IPS-20b (cell line): Measurements from ENCODE around the gene RBBP6.

Experiments used
- H3K27ac ChIP-seq: one replicate; pipeline ENCODE4 v1.5.1; 2013; ENCODE audit warnings: low read length
- H3K27me3 ChIP-seq: 2 replicates; pipeline ENCODE4 v1.6.1; 2013; ENCODE audit warnings: mild to moderate bottlenecking, low read length, inconsistent platforms; ENCODE audit not compliant: insufficient read depth
- H3K36me3 ChIP-seq: 2 replicates; pipeline ENCODE4 v1.6.1; 2013; ENCODE audit warnings: low read depth, mild to moderate bottlenecking, inconsistent platforms, low read length, moderate library complexity; ENCODE audit not compliant: insufficient read depth
- H3K4me1 ChIP-seq: 2 replicates; pipeline ENCODE4 v1.6.1; 2013; ENCODE audit warnings: mild to moderate bottlenecking, control low read depth, inconsistent platforms, low read length, moderate library complexity; ENCODE audit not compliant: insufficient read depth
- H3K4me3 ChIP-seq: 2 replicates; pipeline ENCODE4 v1.5.1; 2013; ENCODE audit warnings: mild to moderate bottlenecking, low read length, inconsistent platforms
- H3K9ac ChIP-seq: 2 replicates; pipeline ENCODE4 v1.6.1; 2013; ENCODE audit warnings: low read depth, mild to moderate bottlenecking, inconsistent platforms, low read length, moderate library complexity
- H3K9me3 ChIP-seq: 2 replicates; pipeline ENCODE4 v1.6.1; 2013; ENCODE audit warnings: mild to moderate bottlenecking, low read depth, low read length, inconsistent platforms; ENCODE audit not compliant: insufficient read depth

The RBBP6 gene

GRCh38 chr16:24541233-24541933 lies 2.0 kb downstream of the RBBP6 start:
- peak overlapping the region; percentile 91 for H3K4me3 ChIP-seq
- H3K4me1 ChIP-seq: peaks cover 6% of the 10 kb centered on the region; the same call in 1 of the 2 replicates
- H3K9me3 ChIP-seq: no peaks in the 10 kb centered on the region
- peak overlapping the region; percentile 92; the same call in 1 of the 2 replicates for H3K9ac ChIP-seq
- H3K27ac ChIP-seq: no peak overlapping the region
- peaks cover 23% of the 10 kb centered on the region for H3K36me3 ChIP-seq
- H3K27me3 ChIP-seq: no peaks in the 10 kb centered on the region

DNA sequence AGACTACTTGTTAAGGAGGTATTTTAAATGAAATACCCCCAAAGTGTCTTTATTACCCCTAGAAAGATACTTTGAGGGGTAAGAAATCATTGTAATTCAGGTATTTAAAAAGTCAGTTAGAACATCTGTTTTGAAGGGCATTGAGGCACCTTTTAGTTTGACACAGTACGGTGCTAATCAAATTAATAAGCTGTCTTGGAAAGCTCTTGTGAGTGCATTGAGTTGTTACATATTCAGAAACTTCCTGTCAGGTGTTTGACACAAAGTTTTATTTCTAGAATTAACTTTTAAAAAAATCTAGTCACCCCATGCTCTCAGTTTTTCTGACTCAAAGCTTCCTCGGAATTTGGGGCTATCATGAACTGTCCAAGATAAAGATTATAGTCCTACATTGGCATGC lies 4.6 kb downstream of the RBBP6 start:
- peak overlapping the region; percentile 11; the same call in 1 of the 2 replicates for H3K4me3 ChIP-seq
- H3K9ac ChIP-seq: no peak overlapping the region

GRCh38 chr16:24544640-24545039 lies 5.3 kb downstream of the RBBP6 start:
- Histone ChIP-seq H3K9ac (no peak overlapping the region), H3K27me3 (no peaks in the 10 kb centered on the region), H3K4me3 (no peak overlapping the region), H3K36me3 (peaks cover 56% of the 10 kb centered on the region), H3K4me1 (peaks cover 6% of the 10 kb centered on the region; the same call in 1 of the 2 replicates), H3K27ac (no peak overlapping the region), H3K9me3 (no peaks in the 10 kb centered on the region)

More for the DNA sequence above, 4.6 kb downstream of the RBBP6 start:
- H3K9me3 ChIP-seq: no peaks in the 10 kb centered on the region
- no peaks in the 10 kb centered on the region for H3K27me3 ChIP-seq
- H3K4me1 ChIP-seq: peaks cover 6% of the 10 kb centered on the region; the same call in 1 of the 2 replicates
- peaks cover 49% of the 10 kb centered on the region for H3K36me3 ChIP-seq
- H3K27ac ChIP-seq: no peak overlapping the region

DNA sequence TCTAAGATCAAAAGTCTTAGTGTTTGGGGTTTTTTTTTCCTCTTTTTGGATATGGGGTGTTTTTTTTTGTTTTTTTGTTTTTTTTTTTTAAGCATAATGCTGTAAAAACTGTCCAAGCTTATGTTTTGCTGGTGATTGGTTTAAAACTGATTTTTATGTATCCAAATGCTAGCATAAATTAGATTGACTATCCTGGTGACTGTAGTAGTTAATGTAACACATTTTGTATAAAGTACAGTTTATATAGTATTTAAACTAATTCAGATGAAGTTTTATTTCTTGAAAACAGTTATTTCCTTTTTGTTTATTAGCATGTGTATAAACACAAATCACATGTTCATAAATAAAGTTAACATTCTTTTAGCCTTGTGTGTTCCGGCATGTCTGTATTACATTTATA lies 10.9 kb downstream of the RBBP6 start:
- Histone ChIP-seq H3K4me3 (no peak overlapping the region), H3K27ac (no peak overlapping the region), H3K9ac (no peak overlapping the region), H3K36me3 (peaks cover 89% of the 10 kb centered on the region), H3K4me1 (no peaks in the 10 kb centered on the region), H3K27me3 (no peaks in the 10 kb centered on the region), H3K9me3 (no peaks in the 10 kb centered on the region)

- no peaks in the 10 kb centered on the region for H3K27me3 ChIP-seq
- no peaks in the 10 kb centered on the region for H3K4me1 ChIP-seq
- H3K9me3 ChIP-seq: no peaks in the 10 kb centered on the region
- no peak overlapping the region for H3K9ac ChIP-seq
- H3K27ac ChIP-seq: no peak overlapping the region
- H3K4me3 ChIP-seq: no peak overlapping the region
- H3K36me3 ChIP-seq: peaks cover 87% of the 10 kb centered on the region
Measured at GRCh38 chr16:24552705-24553246, 13.4 kb downstream of the RBBP6 start.

GRCh38 chr16:24553983-24554382 lies 14.6 kb downstream of the RBBP6 start:
- Histone ChIP-seq H3K27me3 (no peaks in the 10 kb centered on the region), H3K9me3 (no peaks in the 10 kb centered on the region), H3K27ac (no peak overlapping the region), H3K36me3 (peaks cover 85% of the 10 kb centered on the region), H3K4me1 (no peaks in the 10 kb centered on the region), H3K4me3 (no peak overlapping the region), H3K9ac (no peak overlapping the region)

DNA sequence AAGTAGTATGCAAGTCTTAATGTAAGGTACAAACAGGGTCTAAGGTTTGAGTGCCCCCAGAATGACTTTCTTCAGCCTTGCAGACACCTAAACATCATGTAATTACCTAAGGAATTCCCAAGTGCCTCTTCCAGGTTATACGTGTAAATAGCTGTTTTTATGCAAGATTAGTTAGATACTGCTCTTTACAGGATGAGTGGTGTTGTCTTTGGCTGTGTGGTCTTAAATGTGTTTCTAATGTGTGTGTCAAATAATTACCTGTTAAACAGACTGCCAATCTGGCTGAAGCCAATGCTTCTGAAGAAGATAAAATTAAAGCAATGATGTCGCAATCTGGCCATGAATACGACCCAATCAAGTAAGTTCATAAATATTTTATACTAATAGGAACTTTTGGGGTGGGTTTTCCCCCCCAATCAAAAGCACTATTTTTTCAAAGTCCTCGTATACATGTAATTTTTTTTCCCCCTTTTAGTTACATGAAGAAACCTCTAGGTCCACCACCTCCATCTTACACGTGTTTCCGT lies 16.0 kb downstream of the RBBP6 start:
- Histone ChIP-seq H3K27me3 (no peaks in the 10 kb centered on the region), H3K4me1 (no peaks in the 10 kb centered on the region), H3K4me3 (no peak overlapping the region), H3K9me3 (no peaks in the 10 kb centered on the region), H3K36me3 (peaks cover 85% of the 10 kb centered on the region), H3K9ac (no peak overlapping the region), H3K27ac (no peak overlapping the region)

DNA sequence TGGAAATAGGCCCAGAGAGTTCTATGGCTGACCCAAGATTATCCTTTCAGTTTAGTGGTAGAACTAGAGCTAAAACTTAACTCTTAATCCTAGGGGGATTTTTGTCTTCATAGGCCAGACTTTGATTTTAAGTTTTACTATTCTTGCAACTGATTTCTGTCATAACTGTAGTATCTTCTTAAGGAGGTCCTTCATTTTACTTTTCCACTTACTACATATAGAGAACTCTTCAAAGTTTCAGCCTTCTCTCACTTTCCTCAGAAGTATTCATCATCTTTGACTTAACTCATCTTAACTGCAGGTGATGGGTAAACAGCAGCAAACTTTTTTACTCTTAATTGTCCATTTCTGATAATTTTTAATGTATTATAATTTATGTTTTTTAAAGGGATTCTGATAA lies 23.4 kb downstream of the RBBP6 start:
- Histone ChIP-seq H3K36me3 (peaks cover 98% of the 10 kb centered on the region), H3K27me3 (no peaks in the 10 kb centered on the region), H3K4me3 (no peak overlapping the region)

DNA sequence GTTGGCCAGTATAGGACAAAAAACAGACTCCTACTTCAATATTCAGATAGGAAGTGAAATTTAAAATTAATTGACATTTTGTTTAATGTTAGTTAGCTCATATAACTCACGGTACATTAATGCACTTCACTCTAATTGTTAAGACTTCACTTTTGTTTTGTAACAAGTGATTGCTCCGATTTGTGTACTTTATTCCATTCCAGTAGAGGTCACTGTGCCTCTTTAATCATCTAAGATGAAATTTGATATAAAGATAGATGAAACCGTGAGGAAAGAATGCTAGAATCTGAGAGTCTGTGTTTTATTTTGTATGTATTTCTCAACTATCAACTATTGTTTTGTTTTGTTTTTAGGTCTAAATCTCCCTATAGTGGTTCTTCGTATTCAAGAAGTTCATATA lies 29.0 kb downstream of the RBBP6 start:
- H3K9me3 ChIP-seq: peaks cover 5% of the 10 kb centered on the region; the same call in 1 of the 2 replicates
- H3K4me3 ChIP-seq: no peak overlapping the region
- peaks cover 97% of the 10 kb centered on the region for H3K36me3 ChIP-seq
- no peak overlapping the region for H3K27ac ChIP-seq
- no peak overlapping the region for H3K9ac ChIP-seq
- H3K27me3 ChIP-seq: no peaks in the 10 kb centered on the region
- no peaks in the 10 kb centered on the region for H3K4me1 ChIP-seq

More for the DNA sequence above, 23.4 kb downstream of the RBBP6 start:
- Histone ChIP-seq H3K9me3 (no peaks in the 10 kb centered on the region), H3K4me1 (no peaks in the 10 kb centered on the region), H3K9ac (no peak overlapping the region), H3K27ac (no peak overlapping the region)

- Histone ChIP-seq H3K4me3 (no peak overlapping the region), H3K27ac (no peak overlapping the region), H3K27me3 (no peaks in the 10 kb centered on the region), H3K9me3 (peaks cover 5% of the 10 kb centered on the region; the same call in 1 of the 2 replicates), H3K36me3 (peaks cover 70% of the 10 kb centered on the region), H3K4me1 (no peaks in the 10 kb centered on the region), H3K9ac (no peak overlapping the region)
Measured at GRCh38 chr16:24571096-24571495, 31.7 kb downstream of the RBBP6 start.

GRCh38 chr16:24572069-24572468 lies 32.7 kb downstream of the RBBP6 start:
- peaks cover 5% of the 10 kb centered on the region; the same call in 1 of the 2 replicates for H3K9me3 ChIP-seq
- H3K9ac ChIP-seq: no peak overlapping the region
- H3K36me3 ChIP-seq: peaks cover 61% of the 10 kb centered on the region
- H3K27me3 ChIP-seq: no peaks in the 10 kb centered on the region
- H3K27ac ChIP-seq: no peak overlapping the region
- H3K4me1 ChIP-seq: no peaks in the 10 kb centered on the region
- H3K4me3 ChIP-seq: no peak overlapping the region

DNA sequence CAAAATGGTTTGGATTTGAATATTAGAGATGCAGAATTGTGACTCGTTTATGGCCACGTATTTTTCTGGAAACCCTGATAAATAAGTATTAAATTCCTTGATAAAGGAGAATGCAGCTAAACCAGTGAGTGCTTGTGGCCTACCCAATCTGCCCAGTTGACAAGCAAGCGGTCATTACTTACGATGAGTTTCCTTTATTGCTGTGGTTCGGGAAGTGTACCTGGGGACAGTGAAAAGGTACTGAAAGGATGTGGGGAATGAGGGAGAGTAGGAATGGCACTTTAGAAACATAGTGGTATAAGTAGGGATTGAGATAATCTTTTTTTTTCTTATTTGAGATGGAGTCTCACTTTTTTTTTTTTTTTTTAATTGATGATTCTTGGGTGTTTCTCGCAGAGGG lies 33.8 kb downstream of the RBBP6 start:
- peaks cover 5% of the 10 kb centered on the region; the same call in 1 of the 2 replicates for H3K9me3 ChIP-seq
- H3K4me1 ChIP-seq: no peaks in the 10 kb centered on the region
- peaks cover 50% of the 10 kb centered on the region for H3K36me3 ChIP-seq
- H3K27me3 ChIP-seq: no peaks in the 10 kb centered on the region
- H3K4me3 ChIP-seq: no peak overlapping the region
- H3K27ac ChIP-seq: no peak overlapping the region
- H3K9ac ChIP-seq: no peak overlapping the region
